Measurements from ENCODE around the gene FBXO28.

FBXO28 gene

DNA sequence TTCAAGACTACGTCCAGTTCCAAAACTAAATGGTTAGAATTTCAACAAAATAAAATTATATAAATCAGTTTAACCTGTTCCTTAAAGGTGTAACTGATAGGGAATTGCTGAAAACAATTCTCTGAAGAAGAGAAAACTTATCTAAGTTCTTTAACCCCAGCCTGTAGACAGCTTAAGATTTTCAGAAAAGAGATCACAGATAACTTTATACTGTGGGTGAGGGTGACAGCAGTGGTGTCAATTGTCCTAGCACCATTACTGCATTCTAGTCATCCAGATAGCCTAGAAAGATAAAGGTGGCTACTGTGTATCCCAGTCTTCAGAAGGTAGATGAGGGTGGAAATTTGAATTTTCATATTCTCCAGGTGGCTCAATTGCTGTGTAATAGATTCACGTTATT is 49.4 kb downstream of the FBXO28 start:
- Histone ChIP-seq H3K14ac (ENCODE audit: low read length) (no peak overlapping the region), H3K9me3 (ENCODE audit: insufficient read depth, low read depth, low read length) (no peaks in the 10 kb centered on the region), H3K4ac (ENCODE audit: low read depth, low read length) (no peak overlapping the region), H3K4me2 (ENCODE audit: low read length) (no peak overlapping the region), H3K36me3 (ENCODE audit: control insufficient read depth in 1 of 2, insufficient read depth in 2 of 2, low read length in 2 of 2) (peaks cover 2 to 7% of the 10 kb centered on the region in 2 experiments), H3K4me1 (ENCODE audit: control insufficient read depth in 1 of 2, insufficient read depth in 2 of 2, low read length in 2 of 2) (no peaks in the 10 kb centered on the region), H2AFZ (ENCODE audit: insufficient read depth, low read length, poor library complexity) (no peak overlapping the region), H3K4me3 (ENCODE audit: low read depth, low read length) (no peak overlapping the region), H3K27ac (ENCODE audit: low read depth, low read length) (no peak overlapping the region), H3K23ac (ENCODE audit: low read length) (no peak overlapping the region), H3K9ac (ENCODE audit: low read length) (no peak overlapping the region), H2AK5ac (ENCODE audit: low read length) (no peak overlapping the region), H3K79me2 (ENCODE audit: control insufficient read depth, insufficient read depth, low read length, poor library complexity) (no peaks in the 10 kb centered on the region), H3K27me3 (ENCODE audit: insufficient read depth, low read length) (no peaks in the 10 kb centered on the region), H4K91ac (ENCODE audit: low read depth, low read length) (no peak overlapping the region), H3K18ac (ENCODE audit: low read length) (no peak overlapping the region), H2BK5ac (ENCODE audit: low read depth, low read length, poor library complexity) (no peak overlapping the region), H2BK12ac (ENCODE audit: low read length) (no peak overlapping the region), H2BK120ac (ENCODE audit: insufficient read depth, low read length, poor library complexity) (no peak overlapping the region), H4K8ac (ENCODE audit: low read depth, low read length) (no peak overlapping the region), H4K12ac (ENCODE audit: low read depth, low read length) (no peak overlapping the region), H3K79me1 (ENCODE audit: low read length) (no peaks in the 10 kb centered on the region)
- WGBS (ENCODE audit: extremely low coverage, insufficient coverage, insufficient read length): no CpG with 5 or more reads among the region's 2 CpGs
- DNase-seq: peak in 1 of 2 donors; percentile 52

DNA sequence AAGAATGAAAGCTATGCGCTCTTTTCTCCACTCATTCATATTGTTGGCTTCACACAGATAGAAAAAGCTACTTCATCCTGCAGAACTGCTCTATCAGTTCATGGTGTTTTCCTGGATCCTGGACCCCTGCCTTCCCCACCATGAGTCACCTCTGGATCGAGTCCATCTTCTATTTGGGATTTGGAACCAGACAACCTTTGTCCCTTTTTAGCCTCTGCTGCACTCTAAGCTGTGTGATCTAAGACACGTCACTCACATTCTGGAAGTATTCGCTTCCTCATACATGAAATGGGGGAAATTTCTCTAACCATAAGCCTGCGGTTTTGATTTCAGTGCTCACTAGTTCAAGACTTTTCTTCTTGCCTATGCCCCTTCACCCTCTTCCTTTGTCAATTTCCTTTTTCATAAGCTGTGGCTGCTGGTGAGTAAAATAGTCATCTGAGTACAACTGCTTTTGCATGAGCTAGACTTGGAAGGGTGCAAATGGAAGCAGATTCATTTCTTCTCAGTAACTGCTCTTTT is 55.0 kb downstream of the FBXO28 start:
- Histone ChIP-seq H3K79me2 (ENCODE audit: control insufficient read depth, insufficient read depth, low read length, poor library complexity) (no peaks in the 10 kb centered on the region), H2BK5ac (ENCODE audit: low read depth, low read length, poor library complexity) (no peak overlapping the region), H3K9ac (ENCODE audit: low read length) (no peak overlapping the region), H3K27me3 (ENCODE audit: insufficient read depth, low read length) (no peaks in the 10 kb centered on the region), H3K4me2 (ENCODE audit: low read length) (no peak overlapping the region), H3K36me3 (ENCODE audit: control insufficient read depth in 1 of 2, insufficient read depth in 2 of 2, low read length in 2 of 2) (no peaks in the 10 kb centered on the region), H3K18ac (ENCODE audit: low read length) (no peak overlapping the region), H4K8ac (ENCODE audit: low read depth, low read length) (no peak overlapping the region), H3K9me3 (ENCODE audit: insufficient read depth, low read depth, low read length) (no peaks in the 10 kb centered on the region), H2BK120ac (ENCODE audit: insufficient read depth, low read length, poor library complexity) (no peak overlapping the region), H3K14ac (ENCODE audit: low read length) (no peak overlapping the region), H4K12ac (ENCODE audit: low read depth, low read length) (no peak overlapping the region), H3K27ac (ENCODE audit: low read depth, low read length) (peak overlapping the region; percentile 43), H3K79me1 (ENCODE audit: low read length) (peaks cover 4% of the 10 kb centered on the region), H4K91ac (ENCODE audit: low read depth, low read length) (no peak overlapping the region), H3K4me1 (ENCODE audit: control insufficient read depth in 1 of 2, insufficient read depth in 2 of 2, low read length in 2 of 2) (peaks cover 5 to 6% of the 10 kb centered on the region in 2 experiments), H3K23ac (ENCODE audit: low read length) (no peak overlapping the region), H3K4me3 (ENCODE audit: low read depth, low read length) (no peak overlapping the region), H2AK5ac (ENCODE audit: low read length) (no peak overlapping the region), H3K4ac (ENCODE audit: low read depth, low read length) (no peak overlapping the region), H2AFZ (ENCODE audit: insufficient read depth, low read length, poor library complexity) (no peak overlapping the region), H2BK12ac (ENCODE audit: low read length) (no peak overlapping the region)
- WGBS (ENCODE audit: extremely low coverage, insufficient coverage, insufficient read length): no CpG with 5 or more reads among the region's 5 CpGs
- peak; percentile 64 to 78 for DNase-seq

DNA sequence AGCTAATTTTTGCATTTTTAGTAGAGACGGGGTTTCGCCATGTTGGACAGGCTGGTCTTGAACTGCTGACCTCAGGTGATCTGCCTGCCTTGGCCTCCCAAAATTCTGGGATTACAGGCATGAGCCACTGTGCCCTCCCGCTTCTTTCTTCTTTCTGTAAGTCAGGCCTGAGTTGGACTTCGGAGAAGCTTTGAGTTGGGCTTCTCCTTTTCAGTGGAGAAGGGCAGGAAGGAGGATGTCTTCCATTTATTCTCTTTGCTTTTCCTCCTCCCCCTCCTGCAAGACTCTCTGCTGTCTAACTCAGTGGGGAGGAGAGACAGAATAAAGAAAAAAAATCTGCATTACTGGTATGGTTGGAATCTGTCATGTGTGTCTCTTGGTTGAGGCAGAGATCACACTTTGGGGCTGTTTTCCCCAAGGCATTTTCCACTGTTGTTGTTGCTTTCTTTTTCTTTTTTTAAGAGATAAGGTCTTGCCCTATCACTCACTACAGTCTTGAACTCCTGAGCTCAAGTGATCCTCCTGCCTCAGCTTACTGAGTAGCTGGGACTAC is 55.9 kb downstream of the FBXO28 start:
- H3K23ac ChIP-seq (ENCODE audit: low read length): no peak overlapping the region
- H3K4me2 ChIP-seq (ENCODE audit: low read length): no peak overlapping the region
- H3K4me3 ChIP-seq (ENCODE audit: low read depth, low read length): no peak overlapping the region
- no peak overlapping the region for H3K4ac ChIP-seq (ENCODE audit: low read depth, low read length)
- no peaks in the 10 kb centered on the region for H3K9me3 ChIP-seq (ENCODE audit: insufficient read depth, low read depth, low read length)
- no peak overlapping the region for H3K18ac ChIP-seq (ENCODE audit: low read length)
- H4K91ac ChIP-seq (ENCODE audit: low read depth, low read length): no peak overlapping the region
- H3K79me1 ChIP-seq (ENCODE audit: low read length): peaks cover 4% of the 10 kb centered on the region
- H2AFZ ChIP-seq (ENCODE audit: insufficient read depth, low read length, poor library complexity): no peak overlapping the region
- no peaks in the 10 kb centered on the region for H3K27me3 ChIP-seq (ENCODE audit: insufficient read depth, low read length)
- H3K14ac ChIP-seq (ENCODE audit: low read length): no peak overlapping the region
- no peak overlapping the region for H3K9ac ChIP-seq (ENCODE audit: low read length)
- no peak overlapping the region for H2BK12ac ChIP-seq (ENCODE audit: low read length)
- H3K36me3 ChIP-seq (ENCODE audit: control insufficient read depth in 1 of 2, insufficient read depth in 2 of 2, low read length in 2 of 2): no peaks in the 10 kb centered on the region
- no peak overlapping the region for H2BK120ac ChIP-seq (ENCODE audit: insufficient read depth, low read length, poor library complexity)
- no peak overlapping the region for H4K12ac ChIP-seq (ENCODE audit: low read depth, low read length)
- H3K27ac ChIP-seq (ENCODE audit: low read depth, low read length): no peak overlapping the region
- no peak overlapping the region for H4K8ac ChIP-seq (ENCODE audit: low read depth, low read length)
- H3K4me1 ChIP-seq (ENCODE audit: control insufficient read depth in 1 of 2, insufficient read depth in 2 of 2, low read length in 2 of 2): peaks cover 5 to 6% of the 10 kb centered on the region in 2 experiments
- H3K79me2 ChIP-seq (ENCODE audit: control insufficient read depth, insufficient read depth, low read length, poor library complexity): no peaks in the 10 kb centered on the region
- H2BK5ac ChIP-seq (ENCODE audit: low read depth, low read length, poor library complexity): no peak overlapping the region
- peak in 1 of 2 donors; percentile 51 for DNase-seq
- no CpG with 5 or more reads among the region's 4 CpGs for WGBS (ENCODE audit: extremely low coverage, insufficient coverage, insufficient read length)
- no peak overlapping the region for H2AK5ac ChIP-seq (ENCODE audit: low read length)

DNA sequence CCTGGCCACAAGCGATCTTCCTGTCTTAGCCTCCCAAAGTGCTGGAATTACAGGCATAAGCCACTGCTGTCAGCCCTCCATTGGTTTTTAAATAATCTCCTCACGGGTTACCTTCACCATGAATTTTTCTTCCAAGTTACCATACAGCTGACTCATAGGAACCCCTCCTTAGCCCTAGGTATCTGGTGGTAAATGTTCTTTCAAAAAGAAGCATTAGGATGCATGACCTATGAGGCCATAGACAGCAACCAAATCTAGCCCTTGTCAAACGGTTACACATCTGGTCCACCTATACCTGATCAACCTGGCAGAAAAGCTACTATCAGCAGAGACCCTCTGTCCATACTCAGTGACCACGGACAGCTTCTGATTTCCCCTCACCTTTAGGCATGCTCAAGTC is 56.4 kb downstream of the FBXO28 start:
- no peak overlapping the region for H3K23ac ChIP-seq (ENCODE audit: low read length)
- H2AK5ac ChIP-seq (ENCODE audit: low read length): no peak overlapping the region
- peaks cover 4% of the 10 kb centered on the region for H3K79me1 ChIP-seq (ENCODE audit: low read length)
- H3K4me2 ChIP-seq (ENCODE audit: low read length): no peak overlapping the region
- no CpG with 5 or more reads among the region's 4 CpGs for WGBS (ENCODE audit: extremely low coverage, insufficient coverage, insufficient read length)
- no peak overlapping the region for H3K27ac ChIP-seq (ENCODE audit: low read depth, low read length)
- no peak overlapping the region for H2BK12ac ChIP-seq (ENCODE audit: low read length)
- H3K9me3 ChIP-seq (ENCODE audit: insufficient read depth, low read depth, low read length): no peaks in the 10 kb centered on the region
- peaks cover 5 to 6% of the 10 kb centered on the region in 2 experiments for H3K4me1 ChIP-seq (ENCODE audit: control insufficient read depth in 1 of 2, insufficient read depth in 2 of 2, low read length in 2 of 2)
- H2AFZ ChIP-seq (ENCODE audit: insufficient read depth, low read length, poor library complexity): no peak overlapping the region
- H3K14ac ChIP-seq (ENCODE audit: low read length): no peak overlapping the region
- no peaks in the 10 kb centered on the region for H3K79me2 ChIP-seq (ENCODE audit: control insufficient read depth, insufficient read depth, low read length, poor library complexity)
- H4K8ac ChIP-seq (ENCODE audit: low read depth, low read length): no peak overlapping the region
- DNase-seq: peak in 1 of 2 donors; percentile 26
- no peak overlapping the region for H3K18ac ChIP-seq (ENCODE audit: low read length)
- H3K36me3 ChIP-seq (ENCODE audit: control insufficient read depth in 1 of 2, insufficient read depth in 2 of 2, low read length in 2 of 2): no peaks in the 10 kb centered on the region
- H3K4me3 ChIP-seq (ENCODE audit: low read depth, low read length): no peak overlapping the region
- no peak overlapping the region for H4K91ac ChIP-seq (ENCODE audit: low read depth, low read length)
- H2BK120ac ChIP-seq (ENCODE audit: insufficient read depth, low read length, poor library complexity): no peak overlapping the region
- no peak overlapping the region for H2BK5ac ChIP-seq (ENCODE audit: low read depth, low read length, poor library complexity)
- no peaks in the 10 kb centered on the region for H3K27me3 ChIP-seq (ENCODE audit: insufficient read depth, low read length)
- H4K12ac ChIP-seq (ENCODE audit: low read depth, low read length): no peak overlapping the region
- no peak overlapping the region for H3K4ac ChIP-seq (ENCODE audit: low read depth, low read length)
- H3K9ac ChIP-seq (ENCODE audit: low read length): no peak overlapping the region
